Heart left ventricle (tissue), 13 donors: Measurements from ENCODE around the gene EIF5A.

Experiments used
- CTCF ChIP-seq, 12 donors: fragments of 200-600 bp; sonication (generic) in 4 of 12; IDR thresholded peaks; one replicate each; pipeline versions ENCODE4 v1.5.0 to v1.8.0; 2018 to 2022; ENCODE audit warnings: antibody characterized with exemption in 12 of 12, mild to moderate bottlenecking in 5 of 12
- POLR2A ChIP-seq, 2 donors: fragments of 450-650 bp; IDR thresholded peaks; one replicate each; pipeline ENCODE4 v1.6.1; 2017; ENCODE audit warnings: antibody characterized with exemption in 2 of 2, mild to moderate bottlenecking in 2 of 2, moderate library complexity in 2 of 2
- donor health status: ischemic (EF 13 %, LVEDD 7.1; RV severe dilation, severe dysfunction).
- donor health status: DM: no; HTN: yes; CAD: no.
- donor health status: DM: no; HTN: no; CAD: no.
- donor health status: ischemic (EF 25% LVEDD 6.9; RV normal size, moderate dysfunction).
- donor health status: ischemic (EF 25% LVEDD 5.7; RV mildly dilated, moderate dysfunction).
- donor health status: ischemic (EF 35%, LVEDD 5.7; RV mildly dilated, moderate dysfunction).
- donor health status: nonischemic (EF 11% LVEDD 7.7; RV severe dilation, severe dysfunction).
- donor health status: DM: yes; HTN: yes; CAD: no.
- donor health status: PGD.
- donor health status: ischemic (EF 29% LVEDD 5.4; RV normal size, mild dysfunction).
- donor health status: nonischemic (EF 23%, LVEDD 6.1; RV moderate dilation, normal function).

GRCh38 chr17:7283471-7284216 is 23.8 kb upstream of the EIF5A start:
- no peak for TF ChIP-seq CTCF (IDR thresholded peaks at IDR 0.05)
- no peak for TF ChIP-seq POLR2A (IDR thresholded peaks at IDR 0.05)
